HG02798 (cell line): Measurements from ENCODE around the gene AARS1.
"Not testable (repeated sequence)": the region's sequence is repeated elsewhere in the genome, so short reads cannot be mapped to it uniquely, and the experiment has no call there.

Experiments used
- ATAC-seq: cut with Tn5 transposase; IDR thresholded peaks from one replicate; pipeline ENCODE4 v1.9.1; 2021; ENCODE audit warnings: mild to moderate bottlenecking; ENCODE audit not compliant: unreplicated experiment, poor library complexity

The AARS1 gene

GRCh38 chr16:70276392-70276791 is 12.9 kb downstream of the AARS1 start:
- ATAC-seq, result no peak

- no peak for ATAC-seq
Observed at GRCh38 chr16:70271696-70272095, 17.6 kb downstream of the AARS1 start.

- no peak for ATAC-seq
Observed at GRCh38 chr16:70270176-70270575, 19.1 kb downstream of the AARS1 start.

GRCh38 chr16:70269471-70269870 is 19.8 kb downstream of the AARS1 start:
- no peak for ATAC-seq

- not testable (repeated sequence) for ATAC-seq
Observed at GRCh38 chr16:70267922-70268321, 21.4 kb downstream of the AARS1 start.

- ATAC-seq, result no peak
Observed at GRCh38 chr16:70267516-70267915, 21.8 kb downstream of the AARS1 start.

- not testable (repeated sequence) for ATAC-seq
Observed at GRCh38 chr16:70259903-70260302, 29.4 kb downstream of the AARS1 start.

GRCh38 chr16:70258946-70259345 is 30.4 kb downstream of the AARS1 start:
- no peak for ATAC-seq

- ATAC-seq, result no peak
Observed at GRCh38 chr16:70258065-70258464, 31.2 kb downstream of the AARS1 start.

- ATAC-seq, result no peak
Observed at GRCh38 chr16:70257391-70257790, 31.9 kb downstream of the AARS1 start.

GRCh38 chr16:70255574-70255973 is 33.7 kb downstream of the AARS1 start:
- ATAC-seq, result no peak

GRCh38 chr16:70254965-70255286 is 34.4 kb downstream of the AARS1 start:
- ATAC-seq, result no peak

- no peak for ATAC-seq
Observed at GRCh38 chr16:70254180-70254964, 34.9 kb downstream of the AARS1 start.

- no peak for ATAC-seq
Observed at GRCh38 chr16:70253291-70254106, 35.8 kb downstream of the AARS1 start.

GRCh38 chr16:70252355-70252988 is 36.8 kb downstream of the AARS1 start:
- ATAC-seq, result no peak

GRCh38 chr16:70251629-70252354 is 37.5 kb downstream of the AARS1 start, which contains the start of gene EXOSC6:
Gene EXOSC6, minus strand, starts transcription at chr16:70251940. Its CDS starts 40 bp downstream, at chr16:70251900.
- ATAC-seq, result peak; percentile 84

GRCh38 chr16:70250748-70251628 is 38.3 kb downstream of the AARS1 start:
- peak; percentile 50 for ATAC-seq

- ATAC-seq, result not testable (repeated sequence)
Observed at GRCh38 chr16:70249697-70250096, 39.6 kb downstream of the AARS1 start.

GRCh38 chr16:70238773-70239172 is 50.5 kb downstream of the AARS1 start:
- ATAC-seq, result not testable (repeated sequence)
